NCI-H187 (cell line): ENCODE results near the gene RAB27B.
"Not testable (repeated sequence)": the region's sequence is repeated elsewhere in the genome, so short reads cannot be mapped to it uniquely, and the experiment has no call there.

ENCODE experiments used
- DNase-seq, 2 experiments: peaks; one replicate each; lab custom pipeline; 2025; lab: John Stamatoyannopoulos, UW

Gene RAB27B

DNA sequence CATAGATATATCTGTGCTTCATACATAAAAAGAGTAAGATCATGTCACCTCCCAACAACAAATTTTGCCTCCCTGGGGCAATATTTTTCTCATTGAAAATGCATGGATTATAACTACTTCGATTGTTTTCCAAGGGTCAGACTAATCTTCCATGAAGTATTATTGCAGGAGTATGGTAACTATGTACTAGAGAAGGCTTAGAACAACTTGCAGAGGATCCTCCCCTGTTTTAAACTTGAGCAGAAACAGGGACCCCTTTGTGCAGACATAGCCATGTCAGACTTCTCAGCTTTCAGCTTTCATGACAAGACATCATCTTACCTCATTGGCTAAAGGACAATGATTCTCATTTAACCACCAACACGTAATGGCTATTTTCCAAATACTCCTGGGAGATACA, 13.2 kb upstream of the RAB27B start:
- no peak for DNase-seq

- DNase-seq: not testable (repeated sequence)
Measured at GRCh38 chr18:54820785-54821275, 7.4 kb upstream of the RAB27B start.

DNA sequence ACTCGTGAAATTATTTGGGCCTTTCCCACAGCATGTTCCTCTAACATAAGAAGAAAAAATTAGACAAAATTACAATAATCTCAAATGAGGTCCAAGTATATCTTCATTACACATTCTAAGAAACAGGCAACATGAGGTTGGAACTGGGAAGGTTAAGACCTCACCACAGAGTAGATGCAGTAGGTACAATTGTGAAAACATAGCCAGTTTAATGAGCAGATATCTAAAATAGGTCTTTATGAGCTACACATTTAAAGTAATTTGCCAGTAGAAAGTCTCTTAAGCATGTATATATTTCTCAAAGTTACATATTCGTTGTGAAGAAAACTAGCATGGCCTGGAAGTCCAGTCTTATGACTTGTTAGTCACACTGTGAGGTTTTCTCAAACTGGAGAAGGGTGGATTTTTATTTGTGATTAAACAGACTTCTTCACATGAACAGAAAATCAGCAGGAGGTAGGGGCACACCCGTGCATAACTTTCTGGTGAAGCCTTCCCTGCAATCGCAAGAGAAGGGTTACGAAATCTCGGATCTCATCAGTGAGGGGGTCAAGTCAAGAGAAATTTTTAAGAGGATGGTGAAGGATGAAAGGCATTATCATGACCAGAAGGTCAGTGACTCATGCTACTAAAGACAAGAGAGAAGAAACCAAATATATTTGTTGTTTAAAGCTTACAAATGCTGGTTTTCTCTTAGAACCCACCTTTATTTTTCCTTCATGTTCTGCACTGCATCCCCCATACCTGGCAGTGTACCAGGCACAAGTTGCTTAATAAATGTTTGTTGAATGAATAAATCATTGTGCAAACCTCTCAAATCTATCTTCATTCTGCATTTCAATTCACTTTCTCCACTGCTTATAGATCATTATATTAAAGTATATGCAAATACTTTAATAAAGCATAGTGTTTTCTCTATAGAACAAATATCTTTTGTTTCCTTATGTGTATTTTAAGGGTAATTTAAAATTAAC, 5.1 kb upstream of the RAB27B start:
- DNase-seq: no peak

- DNase-seq: no peak
Measured at GRCh38 chr18:54824761-54825160, 3.5 kb upstream of the RAB27B start.

- DNase-seq: no peak
Measured at GRCh38 chr18:54825601-54826344, 2.5 kb upstream of the RAB27B start.

DNA sequence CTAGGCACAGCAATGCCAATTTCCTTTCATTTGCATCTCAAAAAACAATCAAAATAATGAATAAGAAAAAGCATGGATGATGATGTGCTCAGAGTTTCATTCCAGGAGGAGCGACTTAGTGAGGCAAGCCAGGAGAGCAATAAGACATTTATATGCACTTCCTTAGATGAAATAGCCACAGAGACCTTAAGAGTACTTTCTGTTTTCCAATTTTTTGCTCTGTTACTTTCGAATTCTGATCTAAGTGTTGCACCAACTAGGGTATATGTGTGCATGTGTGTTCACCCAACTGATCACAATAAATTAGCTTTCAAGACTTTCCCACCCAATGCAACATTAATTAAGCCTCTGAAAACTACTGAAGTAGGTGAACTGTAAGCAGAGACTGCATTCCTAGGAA, 709 bp downstream of the RAB27B start:
- no peak for DNase-seq

DNA sequence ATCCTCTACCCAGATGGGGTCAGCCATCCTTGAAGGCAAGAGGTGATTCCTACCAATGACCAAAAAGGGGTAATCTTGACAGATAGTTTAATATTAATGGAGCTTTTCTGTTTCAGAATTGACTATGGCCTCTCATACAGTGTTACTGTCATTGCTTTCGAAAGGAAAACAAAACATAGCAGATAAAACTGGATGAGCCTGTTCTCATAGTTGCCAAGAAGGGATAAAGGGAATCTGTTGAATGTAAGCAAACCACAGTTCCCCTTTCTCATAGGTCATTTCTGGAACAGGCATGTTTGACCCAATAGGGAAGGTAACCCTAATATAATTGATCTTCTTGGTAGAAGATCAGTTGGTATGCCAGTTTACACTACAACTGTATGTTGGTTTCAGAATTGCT, 1.6 kb downstream of the RAB27B start:
- no peak for DNase-seq

- no peak for DNase-seq
Measured at GRCh38 chr18:54830260-54830659, 2.0 kb downstream of the RAB27B start.

DNA sequence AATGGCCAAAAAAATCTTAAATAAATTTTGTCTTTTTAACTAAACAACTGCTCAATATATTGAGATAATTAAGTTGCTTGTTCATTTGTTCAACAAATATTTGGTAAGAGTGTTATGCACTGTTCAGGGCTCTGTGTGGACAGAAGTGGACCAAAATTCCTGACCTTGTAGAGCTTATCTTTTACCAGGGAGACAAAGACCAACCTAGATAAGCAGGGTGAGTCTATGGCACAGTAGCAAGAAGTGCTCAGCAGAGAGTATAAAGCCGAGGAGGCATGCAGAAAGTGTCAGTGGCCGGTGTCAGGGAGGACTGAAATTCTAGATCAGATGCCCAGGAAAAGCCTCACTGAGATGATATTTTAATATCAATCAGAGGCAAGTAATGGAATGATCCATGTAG, 2.6 kb downstream of the RAB27B start:
- DNase-seq: no peak

DNA sequence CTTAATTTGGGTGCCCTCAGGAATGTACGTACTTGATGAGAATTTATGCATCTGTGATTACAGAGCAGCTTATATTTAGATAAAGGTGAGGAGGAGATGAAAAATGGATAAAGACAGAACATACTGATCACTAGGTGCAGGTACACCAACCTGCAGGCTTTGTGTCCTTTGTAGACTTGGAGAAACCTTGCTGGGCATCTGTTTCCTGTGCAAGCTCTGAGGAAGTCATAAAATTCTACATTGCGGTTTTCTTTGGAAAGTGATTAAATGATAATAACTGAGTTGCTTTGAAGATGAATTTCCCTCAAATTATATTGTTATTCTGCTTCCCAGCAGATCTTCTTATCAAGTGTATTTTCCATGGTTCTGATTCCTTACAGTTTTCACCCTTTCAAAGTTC, 7.7 kb downstream of the RAB27B start:
- no peak for DNase-seq

DNA sequence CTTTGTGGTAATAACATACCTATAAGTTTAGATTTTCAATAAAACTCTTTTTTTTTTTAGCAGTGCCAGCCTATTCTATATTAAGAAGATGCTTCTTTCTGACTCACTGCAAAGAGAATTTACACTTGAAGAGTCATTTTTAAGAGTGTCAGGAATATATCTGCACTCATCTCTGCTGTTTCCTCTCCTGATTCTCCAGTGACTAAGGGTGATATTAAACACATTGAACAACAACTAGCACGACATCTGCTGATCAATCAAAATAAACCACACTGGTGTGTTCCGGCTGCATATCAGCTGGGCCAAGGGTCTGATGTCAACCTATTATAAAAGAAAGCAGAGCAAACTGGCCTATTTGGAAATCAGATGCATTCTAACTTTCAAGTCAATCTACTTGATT, 15.0 kb downstream of the RAB27B start:
- no peak for DNase-seq

- no peak for DNase-seq
Measured at GRCh38 chr18:54845787-54846186, 17.5 kb downstream of the RAB27B start.

DNA sequence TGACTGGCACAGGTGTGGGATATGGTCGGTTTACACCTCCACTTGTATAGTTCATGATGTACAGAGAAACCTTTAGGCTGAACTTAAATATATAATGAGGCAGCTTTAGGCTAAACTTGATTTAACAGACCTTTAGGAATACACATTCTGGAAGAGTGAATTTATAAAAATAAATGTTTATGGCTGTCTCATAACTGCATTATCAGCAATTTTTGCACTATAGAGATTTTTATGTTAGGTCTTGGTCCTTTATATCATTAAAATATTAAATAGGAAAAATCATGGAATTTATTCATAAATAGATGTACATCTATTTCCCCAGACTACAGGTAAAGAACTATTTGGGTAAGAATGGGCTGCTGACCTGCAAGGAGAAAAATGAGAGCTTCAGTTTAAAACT, 19.8 kb downstream of the RAB27B start:
- no peak for DNase-seq

DNA sequence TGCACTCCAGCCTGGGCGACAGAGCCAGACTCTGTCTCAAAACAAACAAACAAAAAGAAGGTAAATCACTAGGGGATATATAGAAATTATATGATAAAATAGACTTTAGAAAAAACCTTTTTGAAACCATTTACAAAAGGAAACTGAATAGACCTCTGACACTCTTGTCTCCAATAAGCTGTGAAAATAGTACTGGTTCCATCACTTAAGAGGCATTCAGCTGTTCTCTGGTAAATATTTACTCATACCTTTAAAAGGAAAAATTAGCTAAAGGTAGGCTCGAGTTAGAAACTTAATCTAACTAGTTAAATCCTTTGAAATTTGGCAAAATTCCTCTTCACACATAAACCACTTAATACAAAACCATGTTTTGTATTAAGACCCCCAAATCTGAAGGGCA, 21.4 kb downstream of the RAB27B start:
- DNase-seq: no peak

DNA sequence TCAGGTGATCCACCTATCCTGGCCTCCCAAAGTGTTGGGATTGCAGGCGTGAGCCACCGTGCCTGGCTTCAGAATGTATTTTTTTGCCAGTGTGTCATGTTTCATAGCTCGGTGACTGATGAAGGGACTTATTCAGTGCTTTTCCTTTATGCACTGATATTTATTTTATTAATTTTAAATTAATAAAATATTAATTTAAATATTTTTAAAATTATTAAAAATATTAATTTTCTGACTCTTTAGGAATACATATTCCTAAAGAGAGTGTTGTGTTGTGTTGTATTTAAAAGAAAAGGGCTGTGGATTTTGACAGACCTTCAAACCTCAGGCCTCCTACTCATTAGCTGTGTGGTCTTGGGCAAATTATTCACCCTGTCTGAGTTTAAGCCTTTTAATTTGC, 22.3 kb downstream of the RAB27B start:
- no peak for DNase-seq

DNA sequence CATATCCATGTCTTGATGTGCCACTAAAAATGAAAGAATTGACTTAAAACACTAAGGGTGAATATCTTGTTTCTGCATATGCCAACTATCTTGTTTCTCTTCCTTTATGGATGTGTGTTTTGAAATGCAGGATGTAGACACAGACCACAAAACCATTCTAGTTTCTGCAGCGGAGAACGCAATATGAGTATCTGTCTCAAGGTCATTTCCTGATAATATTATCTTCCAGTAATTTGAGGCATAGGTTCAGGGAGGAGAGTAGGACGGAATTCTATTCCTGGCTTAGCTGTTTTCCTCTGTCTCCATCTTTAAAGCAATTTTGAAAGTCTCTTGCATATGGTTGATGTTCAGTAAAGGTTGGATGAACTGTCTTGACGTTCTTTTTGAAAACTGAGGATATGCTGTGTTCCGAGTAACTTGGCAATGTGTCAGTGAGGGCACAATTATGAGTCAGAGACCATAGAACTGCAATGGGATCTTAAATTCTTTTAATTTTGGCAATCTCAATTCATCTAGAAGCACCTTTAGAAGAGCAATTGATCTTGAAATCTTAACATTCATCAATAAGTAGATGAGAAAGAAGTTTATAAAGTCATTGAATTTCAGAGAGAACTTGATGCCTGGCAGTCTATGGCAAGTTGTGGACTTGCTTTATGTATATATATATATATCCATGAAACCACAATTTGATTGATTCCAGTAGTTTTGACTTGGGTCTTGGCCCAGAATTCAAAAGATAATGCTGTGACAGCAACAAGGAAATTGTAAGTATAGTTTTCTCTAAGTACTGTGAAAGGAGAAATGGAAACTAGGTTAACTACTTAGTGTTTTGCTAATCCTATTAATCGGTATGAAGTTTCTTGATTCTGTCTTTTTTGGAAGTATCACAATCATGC, 24.8 kb downstream of the RAB27B start:
- DNase-seq: no peak

DNA sequence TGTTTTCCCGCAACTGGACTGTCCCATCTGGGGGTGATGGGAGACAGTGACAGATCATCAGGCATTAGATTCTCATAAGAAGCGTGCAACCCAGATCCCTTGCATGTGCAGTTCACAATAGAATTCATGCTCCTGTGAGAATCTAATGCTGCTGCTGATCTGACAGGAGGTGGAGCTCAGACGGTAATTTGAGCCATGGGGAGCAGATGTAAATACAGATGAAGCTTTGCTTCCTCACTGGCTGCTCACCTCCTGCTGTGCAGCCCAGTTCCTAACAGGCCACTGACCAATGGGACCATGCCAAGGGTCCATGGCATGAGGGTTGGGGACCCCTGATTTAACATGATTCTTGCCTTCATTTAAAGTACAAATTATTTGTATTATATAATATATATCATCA, 26.8 kb downstream of the RAB27B start:
- not testable (repeated sequence) for DNase-seq

DNA sequence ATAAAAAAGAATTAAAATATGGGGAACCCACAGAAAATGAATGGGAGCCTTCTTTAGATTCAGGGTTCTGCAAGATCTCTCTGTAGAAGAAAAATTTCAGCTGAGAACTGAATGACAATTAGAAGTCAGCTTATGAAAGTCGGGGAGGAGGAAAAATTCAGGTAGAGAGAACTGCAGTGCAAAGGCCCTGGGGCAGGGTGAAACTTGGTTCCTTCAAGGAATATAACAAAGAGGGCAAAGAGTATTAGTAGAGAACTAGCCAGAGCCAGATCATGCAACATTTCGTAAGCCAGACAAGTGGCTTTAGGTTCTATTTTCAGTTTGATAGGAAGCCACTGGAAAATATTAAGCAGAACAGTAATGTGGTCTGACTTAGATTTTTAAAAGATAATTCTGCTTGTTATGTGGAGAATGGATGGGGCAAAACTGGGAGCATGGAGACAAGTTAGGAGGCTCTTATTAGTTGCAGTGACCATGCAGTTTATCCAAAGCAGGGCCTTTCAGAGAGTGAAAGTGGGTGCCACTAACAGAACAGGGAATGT, 27.9 kb downstream of the RAB27B start:
- no peak for DNase-seq

DNA sequence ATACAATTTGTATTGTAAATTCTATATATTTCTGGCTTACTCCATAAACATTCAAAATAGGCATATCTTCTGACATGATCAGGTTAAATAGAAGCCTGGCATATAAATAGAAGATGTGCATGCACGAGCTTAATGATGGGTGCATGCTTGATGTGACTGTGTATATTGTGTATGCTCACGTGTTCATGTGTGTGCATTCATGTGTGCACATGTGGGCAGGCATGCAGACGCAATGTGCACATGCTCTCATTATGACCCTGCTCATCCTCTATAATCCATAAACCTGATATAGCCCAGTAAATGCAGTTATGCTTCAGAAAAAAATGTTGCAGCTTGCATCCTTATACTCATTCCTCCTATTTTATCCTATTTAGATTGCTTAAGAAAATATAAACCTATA, 29.2 kb downstream of the RAB27B start:
- no peak for DNase-seq

DNA sequence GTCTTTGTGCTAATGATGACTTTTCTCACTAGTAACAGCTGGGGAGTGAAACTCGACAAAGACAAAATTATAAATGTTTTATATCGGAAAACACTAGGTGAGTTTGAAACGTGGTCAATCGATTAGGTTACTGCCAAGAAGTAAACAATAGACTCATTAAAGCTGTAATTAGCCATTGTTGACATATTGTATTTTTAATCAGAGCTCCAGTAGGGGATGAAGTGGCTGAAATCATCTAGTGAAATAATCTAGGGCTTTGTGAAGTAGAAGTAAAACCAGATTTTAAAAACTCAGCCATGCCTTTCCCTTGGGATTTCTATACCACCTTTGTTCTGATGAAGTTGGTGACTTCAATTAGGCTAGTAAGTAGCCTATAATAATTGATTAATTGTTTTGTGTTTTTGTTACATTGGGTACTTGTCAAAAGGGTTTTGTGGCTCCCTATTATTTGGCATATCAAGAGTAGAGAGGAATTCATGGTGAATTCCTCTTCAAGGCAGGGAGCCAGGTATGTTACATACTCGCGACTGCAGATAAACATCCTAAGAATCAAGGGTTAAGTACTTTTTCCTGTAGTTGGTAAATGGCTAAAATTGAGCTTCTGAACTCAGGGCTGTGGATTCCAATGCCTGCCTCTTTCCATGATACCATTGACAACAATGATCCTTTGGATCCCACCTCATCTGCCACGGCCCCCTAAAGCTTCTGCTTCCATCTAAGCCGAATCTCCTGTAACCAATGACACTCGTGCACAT, 31.6 kb downstream of the RAB27B start:
- DNase-seq: no peak

- DNase-seq: no peak
Measured at GRCh38 chr18:54860941-54861340, 32.7 kb downstream of the RAB27B start.
